Hepatocyte (in vitro differentiated cells): Measurements from ENCODE around the gene DNAJB12.

Experiments used
- EZH2phosphoT487 ChIP-seq: fragments of 200-600 bp; sonication (generic); IDR thresholded peaks from one replicate; pipeline ENCODE4 v1.6.1; 2018; ENCODE audit warnings: antibody characterized with exemption, mild to moderate bottlenecking, low read depth, moderate library complexity; ENCODE audit not compliant: unreplicated experiment, severe bottlenecking
- TF ChIP-seq, protein P1 (sequence below): fragments of 200-600 bp; sonication (generic); IDR thresholded peaks from 2 replicates; pipeline ENCODE4 v1.5.1; 2016; ENCODE audit warnings: antibody characterized with exemption, mild to moderate bottlenecking; ENCODE audit not compliant: poor library complexity

DNA sequence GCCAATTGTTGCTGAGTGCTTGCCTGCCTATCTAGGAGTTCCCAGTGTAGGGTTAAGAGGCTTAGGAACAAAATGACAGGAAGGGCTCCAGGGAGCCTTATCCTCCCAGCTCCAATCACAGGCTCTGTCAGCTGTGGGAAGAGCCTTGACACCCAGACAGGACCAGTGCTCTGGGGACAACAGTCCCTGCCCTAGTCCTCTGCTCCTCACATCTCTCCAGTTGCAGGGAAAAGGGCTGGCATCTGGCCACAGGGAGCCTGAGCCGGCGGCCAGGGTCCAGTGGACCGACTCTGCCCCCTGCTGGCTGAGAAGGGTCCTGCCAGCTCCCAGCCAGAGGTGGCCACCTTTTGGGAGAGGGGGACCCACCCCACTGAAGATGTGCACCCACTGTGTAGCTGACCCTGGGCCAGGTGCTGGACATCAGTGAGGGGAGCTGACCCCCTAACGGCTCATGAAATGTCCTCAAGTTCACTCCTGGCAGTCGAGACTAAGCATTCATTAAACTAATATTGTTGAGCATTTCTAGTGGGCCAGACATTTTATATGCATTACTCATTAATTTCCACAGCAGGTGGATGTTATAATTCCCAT is 17.6 kb downstream of the DNAJB12 start:
- TF ChIP-seq, protein P1, sequence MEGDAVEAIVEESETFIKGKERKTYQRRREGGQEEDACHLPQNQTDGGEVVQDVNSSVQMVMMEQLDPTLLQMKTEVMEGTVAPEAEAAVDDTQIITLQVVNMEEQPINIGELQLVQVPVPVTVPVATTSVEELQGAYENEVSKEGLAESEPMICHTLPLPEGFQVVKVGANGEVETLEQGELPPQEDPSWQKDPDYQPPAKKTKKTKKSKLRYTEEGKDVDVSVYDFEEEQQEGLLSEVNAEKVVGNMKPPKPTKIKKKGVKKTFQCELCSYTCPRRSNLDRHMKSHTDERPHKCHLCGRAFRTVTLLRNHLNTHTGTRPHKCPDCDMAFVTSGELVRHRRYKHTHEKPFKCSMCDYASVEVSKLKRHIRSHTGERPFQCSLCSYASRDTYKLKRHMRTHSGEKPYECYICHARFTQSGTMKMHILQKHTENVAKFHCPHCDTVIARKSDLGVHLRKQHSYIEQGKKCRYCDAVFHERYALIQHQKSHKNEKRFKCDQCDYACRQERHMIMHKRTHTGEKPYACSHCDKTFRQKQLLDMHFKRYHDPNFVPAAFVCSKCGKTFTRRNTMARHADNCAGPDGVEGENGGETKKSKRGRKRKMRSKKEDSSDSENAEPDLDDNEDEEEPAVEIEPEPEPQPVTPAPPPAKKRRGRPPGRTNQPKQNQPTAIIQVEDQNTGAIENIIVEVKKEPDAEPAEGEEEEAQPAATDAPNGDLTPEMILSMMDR = peak; percentile 93
- TF ChIP-seq EZH2phosphoT487 = no peak
